ENCODE measurements around the gene RASEF. TPM values are rescaled to one million over a fixed set of nuclear protein-coding genes. Genes with fewer than 3 reads are reported as not detected.

Gene RASEF
- total and polyA plus RNA-seq, 2 donors (not counting 3 experiments of a cell fraction or from before 2014, with no cell fraction given), result 0.11 TPM; not detected in 1

DNA sequence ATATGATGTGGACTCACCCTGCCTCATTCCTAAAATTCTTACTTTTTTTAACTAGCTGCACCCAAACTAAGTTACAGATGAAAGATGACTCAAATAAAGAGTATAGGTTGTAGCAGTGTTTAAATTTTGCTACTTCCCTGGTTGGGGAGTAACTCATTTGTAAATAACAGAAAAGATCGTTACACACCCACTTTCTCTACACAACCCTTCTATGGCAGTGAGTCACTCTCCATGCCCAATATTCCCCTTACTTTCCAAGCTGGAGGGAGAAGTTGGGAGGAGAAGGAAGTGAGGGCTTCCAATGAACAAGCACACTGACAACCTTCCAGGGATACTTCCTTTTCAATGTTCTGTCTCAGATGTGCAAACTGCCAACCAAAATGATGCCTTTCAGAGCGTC lies 1.9 kb downstream of the RASEF start:
- Histone ChIP-seq H3K9ac (replicated peaks; ENCODE audit: extremely low read depth, insufficient read depth, low read length) (no peak overlapping the region), H3K27ac (ENCODE audit: insufficient read depth, low read depth, low read length) (no peak overlapping the region), H4K20me1 (replicated peaks; ENCODE audit: control insufficient read depth, extremely low read depth, insufficient read depth, low read length) (no peaks in the 10 kb centered on the region), H3K9me3 (replicated peaks; ENCODE audit: control insufficient read depth, insufficient read depth, low read length) (no peaks in the 10 kb centered on the region), H3K27me3 (ENCODE audit: control insufficient read depth in 2 of 2, insufficient read depth in 2 of 2, low read length in 2 of 2) (peaks cover 24 to 35% of the 10 kb centered on the region in 2 experiments), H3K36me3 (ENCODE audit: control insufficient read depth in 2 of 2, extremely low read depth in 1 of 2, insufficient read depth in 2 of 2, low read length in 2 of 2) (no peaks in the 10 kb centered on the region), H3K4me3 (replicated peaks in 1 of 3; ENCODE audit: insufficient read depth in 1 of 3, low read depth in 1 of 3, low read length in 3 of 3) (no peak overlapping the region), H3K9me1 (replicated peaks; ENCODE audit: control insufficient read depth, extremely low read depth, insufficient read depth, low read length) (no peaks in the 10 kb centered on the region), H2AFZ (ENCODE audit: low read depth, low read length) (no peak overlapping the region), H3K79me2 (ENCODE audit: control insufficient read depth, insufficient read depth, low read length) (no peaks in the 10 kb centered on the region), H3K4me1 (ENCODE audit: control insufficient read depth, extremely low read depth, insufficient read depth, low read length) (no peaks in the 10 kb centered on the region), H3K4me2 (ENCODE audit: insufficient read depth, low read length) (no peak overlapping the region)
- ChIA-PET POLR2A (no interaction called here), CTCF (no interaction called here)
- intact Hi-C loops (cut with micrococcal nuclease) (no loop called here), dilution Hi-C loops (cut with MboI; ENCODE audit: extremely low pct_ligation_motif_present, low sequenced_read_pairs) (no loop called here)
- DNase-seq (ENCODE audit: low read depth, low spot score) (no peak), FAIRE-seq (no peak)
- TF ChIP-seq MYC (IDR thresholded peaks at IDR 0.05; ENCODE audit: low read depth, low read length) (no peak), POLR2A (IDR thresholded peaks at IDR 0.05; ENCODE audit: low read depth, low read length) (no peak), FOS (IDR thresholded peaks at IDR 0.05; ENCODE audit: borderline replicate concordance, insufficient read depth, low read length) (no peak)
- no TSS peak for BruUV-seq (replicated peaks)

DNA sequence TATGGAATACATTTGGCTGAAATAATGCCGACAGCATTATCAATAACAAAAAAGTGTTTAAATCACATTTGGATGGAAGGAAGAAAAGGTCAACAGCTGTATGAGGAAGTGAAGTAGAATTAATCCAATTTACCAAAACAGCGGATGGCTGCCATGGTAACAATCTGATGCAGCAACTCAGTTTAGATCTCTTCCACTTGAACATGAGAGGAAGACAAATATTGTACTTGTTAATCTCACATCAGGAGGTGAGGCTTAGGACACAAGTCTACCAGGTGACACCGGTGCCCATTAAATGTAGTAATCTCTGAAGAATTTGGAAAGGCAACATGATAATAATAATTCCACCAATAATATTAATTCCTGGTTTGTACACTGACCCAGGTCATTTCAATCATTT lies 2.4 kb downstream of the RASEF start:
- dilution Hi-C loops (cut with MboI; ENCODE audit: extremely low pct_ligation_motif_present, low sequenced_read_pairs) (no loop called here), intact Hi-C loops (cut with micrococcal nuclease) (no loop called here)
- H3K4me1 ChIP-seq (ENCODE audit: control insufficient read depth, extremely low read depth, insufficient read depth, low read length), result no peaks in the 10 kb centered on the region
- peaks cover 24 to 35% of the 10 kb centered on the region in 2 experiments for H3K27me3 ChIP-seq (ENCODE audit: control insufficient read depth in 2 of 2, insufficient read depth in 2 of 2, low read length in 2 of 2)
- TF ChIP-seq POLR2A (IDR thresholded peaks at IDR 0.05; ENCODE audit: low read depth, low read length), result no peak
- H3K9me1 ChIP-seq (replicated peaks; ENCODE audit: control insufficient read depth, extremely low read depth, insufficient read depth, low read length), result no peaks in the 10 kb centered on the region
- H2AFZ ChIP-seq (ENCODE audit: low read depth, low read length), result no peak overlapping the region
- H4K20me1 ChIP-seq (replicated peaks; ENCODE audit: control insufficient read depth, extremely low read depth, insufficient read depth, low read length), result no peaks in the 10 kb centered on the region
- no peak for FAIRE-seq
- no peaks in the 10 kb centered on the region for H3K79me2 ChIP-seq (ENCODE audit: control insufficient read depth, insufficient read depth, low read length)
- POLR2A ChIA-PET, result no interaction called here
- no peak overlapping the region for H3K27ac ChIP-seq (ENCODE audit: insufficient read depth, low read depth, low read length)
- no peak overlapping the region for H3K9ac ChIP-seq (replicated peaks; ENCODE audit: extremely low read depth, insufficient read depth, low read length)
- no peaks in the 10 kb centered on the region for H3K9me3 ChIP-seq (replicated peaks; ENCODE audit: control insufficient read depth, insufficient read depth, low read length)
- DNase-seq (ENCODE audit: low read depth, low spot score), result no peak
- H3K4me3 ChIP-seq (replicated peaks in 1 of 3; ENCODE audit: insufficient read depth in 1 of 3, low read depth in 1 of 3, low read length in 3 of 3), result no peak overlapping the region
- CTCF ChIA-PET, result no interaction called here
- no peaks in the 10 kb centered on the region for H3K36me3 ChIP-seq (ENCODE audit: control insufficient read depth in 2 of 2, extremely low read depth in 1 of 2, insufficient read depth in 2 of 2, low read length in 2 of 2)
- H3K4me2 ChIP-seq (ENCODE audit: insufficient read depth, low read length), result no peak overlapping the region
- no TSS peak for BruUV-seq (replicated peaks)
